Activated T-helper 9 cell treated with anti-CD3 and anti-CD28 coated beads, Interleukin-2, amount 50 U/mL, for 16 hours (primary cell): ENCODE data around the gene PIGR.
"Not testable (repeated sequence)": the region's sequence is repeated elsewhere in the genome, so short reads cannot be mapped to it uniquely, and the experiment has no call there.

Experiments used
- DNase-seq: peaks from one replicate; pipeline ENCODE4 v3.0.0-alpha.2; 2020; ENCODE audit warnings: low read depth

Gene PIGR

GRCh38 chr1:206933333-206933945 is 12.8 kb downstream of the PIGR start:
- peak; percentile 57 for DNase-seq

- no peak for DNase-seq
These were observed 14.1 kb downstream of the PIGR start for GRCh38 chr1:206932177-206932576.

- no peak for DNase-seq
These were observed 14.6 kb downstream of the PIGR start for GRCh38 chr1:206931709-206932108.

- peak; percentile 16 for DNase-seq
These were observed 16.0 kb downstream of the PIGR start for GRCh38 chr1:206930210-206930798.

GRCh38 chr1:206929524-206929923 is 16.7 kb downstream of the PIGR start:
- DNase-seq = no peak

GRCh38 chr1:206926286-206926685 is 20.0 kb downstream of the PIGR start:
- no peak for DNase-seq

GRCh38 chr1:206925106-206925736 is 21.0 kb downstream of the PIGR start:
- DNase-seq = peak; percentile 27

- DNase-seq = no peak
These were observed 21.6 kb downstream of the PIGR start for GRCh38 chr1:206924592-206925105.

- not testable (repeated sequence) for DNase-seq
These were observed 22.2 kb downstream of the PIGR start for GRCh38 chr1:206923961-206924557.

GRCh38 chr1:206923009-206923960 is 23.0 kb downstream of the PIGR start:
- DNase-seq = peak; percentile 44

- no peak for DNase-seq
These were observed 23.7 kb downstream of the PIGR start for GRCh38 chr1:206922524-206922923.

- DNase-seq = no peak
These were observed 24.4 kb downstream of the PIGR start, which contains the start of gene FCMR for GRCh38 chr1:206921772-206922265. Gene FCMR, minus strand, starts transcription at chr1:206921941. Its CDS starts 87 bp downstream, at chr1:206921854.

- no peak for DNase-seq
These were observed 28.2 kb downstream of the PIGR start for GRCh38 chr1:206918076-206918475.

- DNase-seq = no peak
These were observed 30.1 kb downstream of the PIGR start for GRCh38 chr1:206916000-206916709.

- no peak for DNase-seq
These were observed 31.1 kb downstream of the PIGR start for GRCh38 chr1:206915030-206915735.

- no peak for DNase-seq
These were observed 32.3 kb downstream of the PIGR start for GRCh38 chr1:206913766-206914537.

GRCh38 chr1:206912445-206913095 is 33.7 kb downstream of the PIGR start:
- peak; percentile 40 for DNase-seq

- DNase-seq = no peak
These were observed 35.1 kb downstream of the PIGR start for GRCh38 chr1:206911064-206911663.
